Astrocyte of the spinal cord (primary cell): ENCODE data around the gene PLXNA2.

Experiments
- DNase-seq: peaks from one replicate; pipeline ENCODE4 v3.0.0; 2011; ENCODE audit warnings: low read depth, low spot score
- H3K4me3 ChIP-seq: 2 replicates; pipeline ENCODE4 v1.5.1; 2011; ENCODE audit warnings: low read depth, mild to moderate bottlenecking, low read length, moderate library complexity
- CTCF ChIP-seq: IDR thresholded peaks from 2 replicates; pipeline ENCODE4 v1.5.1; 2012; ENCODE audit warnings: low read depth, mild to moderate bottlenecking, low read length, inconsistent platforms
- in situ Hi-C: cut with HindIII; loops from 2 replicates; pipeline ENCODE4 v1.10.0; 2017; ENCODE audit warnings: low sequenced_read_pairs

PLXNA2 gene

GRCh38 chr1:208059409-208060001 lies 184.7 kb downstream of the PLXNA2 start:
- in situ Hi-C loops: no loop called here
- DNase-seq: no peak
- TF ChIP-seq CTCF: no peak
- H3K4me3 ChIP-seq: no peak overlapping the region

- H3K4me3 ChIP-seq: no peak overlapping the region
- DNase-seq: no peak
- TF ChIP-seq CTCF: no peak
- in situ Hi-C loops: no loop called here
Observed at GRCh38 chr1:208058756-208059155, 185.4 kb downstream of the PLXNA2 start.

DNA sequence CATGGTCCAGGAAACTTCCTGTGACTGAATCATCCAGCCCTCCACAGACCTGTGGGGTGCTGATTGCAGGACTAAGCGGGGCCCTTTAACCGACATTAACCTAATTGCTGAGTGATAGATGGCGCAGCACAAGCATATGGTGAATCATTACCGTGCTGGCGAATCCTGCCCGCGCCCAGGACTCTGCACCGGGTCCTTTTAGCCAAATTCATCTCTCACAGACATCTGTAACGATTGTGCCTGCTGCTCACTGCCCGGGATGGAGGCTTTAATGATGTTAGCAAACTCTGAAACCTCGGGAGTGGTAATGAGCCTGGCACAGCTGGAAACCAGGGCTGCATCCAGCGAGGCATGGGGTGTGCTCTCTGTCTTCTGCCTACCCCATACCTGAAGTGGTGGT lies 185.9 kb downstream of the PLXNA2 start:
- H3K4me3 ChIP-seq: no peak overlapping the region
- DNase-seq: no peak
- in situ Hi-C loops: no loop called here
- TF ChIP-seq CTCF: no peak

GRCh38 chr1:208057056-208057455 lies 187.1 kb downstream of the PLXNA2 start:
- in situ Hi-C loops: no loop called here
- no peak for TF ChIP-seq CTCF
- no peak overlapping the region for H3K4me3 ChIP-seq
- no peak for DNase-seq

DNA sequence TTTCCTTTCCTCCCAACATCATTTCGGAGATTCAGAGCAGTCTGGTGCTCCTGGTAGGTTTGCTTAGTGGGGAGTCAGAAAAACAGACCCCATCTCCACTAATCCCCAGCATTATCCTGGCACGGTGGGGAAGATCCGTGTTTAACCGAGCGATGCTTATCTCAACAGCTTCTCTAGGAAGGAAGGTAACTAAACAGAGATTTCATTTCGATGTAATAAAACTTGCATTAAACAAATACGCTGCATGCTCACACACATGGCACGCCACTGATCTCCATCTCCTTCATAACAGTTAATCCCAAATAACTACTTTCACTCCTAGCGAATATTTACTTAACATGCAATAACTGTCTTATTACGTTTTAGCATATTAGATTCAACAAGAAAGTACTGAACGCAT lies 188.6 kb downstream of the PLXNA2 start:
- no peak for DNase-seq
- in situ Hi-C loops: no loop called here
- no peak for TF ChIP-seq CTCF
- H3K4me3 ChIP-seq: no peak overlapping the region

- no peak for TF ChIP-seq CTCF
- in situ Hi-C loops: no loop called here
- no peak overlapping the region for H3K4me3 ChIP-seq
- no peak for DNase-seq
Observed at GRCh38 chr1:208054911-208055379, 189.2 kb downstream of the PLXNA2 start.
